Body of pancreas (tissue), 4 donors: Measurements from ENCODE around the gene BACH2.

Experiments used
- POLR2A ChIP-seq, 3 donors: fragments of 450-650 bp; IDR thresholded peaks; one replicate each; pipeline ENCODE4 v1.6.1; 2016; ENCODE audit warnings: antibody characterized with exemption in 3 of 3, mild to moderate bottlenecking in 2 of 3
- TF ChIP-seq, protein P1 (sequence below), 7 experiments: fragments of 450-650 bp in 4 of 7; fragments of 200-600 bp in 3 of 7; sonication (generic) in 3 of 7; IDR thresholded peaks; one replicate each; pipeline ENCODE4 v1.5.1; 2016 to 2019; ENCODE audit warnings: antibody characterized with exemption in 7 of 7

DNA sequence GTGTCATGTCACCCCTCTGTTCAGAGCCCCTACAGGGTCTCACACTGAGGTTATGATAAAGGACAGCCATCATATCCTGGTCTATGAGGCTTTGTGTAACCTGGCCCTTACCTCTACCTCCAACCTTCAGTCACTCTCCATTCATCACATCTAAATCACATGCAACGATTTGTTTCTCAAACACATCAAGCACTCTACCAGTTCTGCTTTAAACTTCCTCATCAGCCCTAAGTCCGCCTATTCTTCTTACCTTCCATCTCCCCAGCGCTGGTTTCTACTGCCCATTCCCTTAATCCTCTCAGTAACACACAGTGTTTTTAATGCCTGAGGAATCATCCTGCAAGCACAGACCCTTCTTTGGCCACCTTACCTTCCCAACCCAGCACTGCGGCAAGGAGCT, 17.9 kb upstream of the BACH2 start:
- TF ChIP-seq, protein P1, sequence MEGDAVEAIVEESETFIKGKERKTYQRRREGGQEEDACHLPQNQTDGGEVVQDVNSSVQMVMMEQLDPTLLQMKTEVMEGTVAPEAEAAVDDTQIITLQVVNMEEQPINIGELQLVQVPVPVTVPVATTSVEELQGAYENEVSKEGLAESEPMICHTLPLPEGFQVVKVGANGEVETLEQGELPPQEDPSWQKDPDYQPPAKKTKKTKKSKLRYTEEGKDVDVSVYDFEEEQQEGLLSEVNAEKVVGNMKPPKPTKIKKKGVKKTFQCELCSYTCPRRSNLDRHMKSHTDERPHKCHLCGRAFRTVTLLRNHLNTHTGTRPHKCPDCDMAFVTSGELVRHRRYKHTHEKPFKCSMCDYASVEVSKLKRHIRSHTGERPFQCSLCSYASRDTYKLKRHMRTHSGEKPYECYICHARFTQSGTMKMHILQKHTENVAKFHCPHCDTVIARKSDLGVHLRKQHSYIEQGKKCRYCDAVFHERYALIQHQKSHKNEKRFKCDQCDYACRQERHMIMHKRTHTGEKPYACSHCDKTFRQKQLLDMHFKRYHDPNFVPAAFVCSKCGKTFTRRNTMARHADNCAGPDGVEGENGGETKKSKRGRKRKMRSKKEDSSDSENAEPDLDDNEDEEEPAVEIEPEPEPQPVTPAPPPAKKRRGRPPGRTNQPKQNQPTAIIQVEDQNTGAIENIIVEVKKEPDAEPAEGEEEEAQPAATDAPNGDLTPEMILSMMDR (IDR thresholded peaks at IDR 0.05), result no peak
- TF ChIP-seq POLR2A (IDR thresholded peaks at IDR 0.05), result no peak
